GM19351 (cell line): Measurements from ENCODE around the gene ATP13A3.
"Not testable (repeated sequence)": the region's sequence is repeated elsewhere in the genome, so short reads cannot be mapped to it uniquely, and the experiment has no call there.

Experiments used
- ATAC-seq: cut with Tn5 transposase; IDR thresholded peaks from one replicate; pipeline ENCODE4 v1.9.1; 2021; ENCODE audit warnings: mild to moderate bottlenecking, moderate library complexity; ENCODE audit not compliant: unreplicated experiment

Gene ATP13A3

GRCh38 chr3:194500198-194500597, 13.4 kb upstream of the ATP13A3 start:
- ATAC-seq: no peak

- ATAC-seq: not testable (repeated sequence)
Observed at GRCh38 chr3:194499516-194499915, 12.7 kb upstream of the ATP13A3 start.

GRCh38 chr3:194497799-194498575, 11.2 kb upstream of the ATP13A3 start:
- ATAC-seq: no peak

GRCh38 chr3:194496217-194496919, 9.6 kb upstream of the ATP13A3 start:
- ATAC-seq: peak; percentile 78

GRCh38 chr3:194494951-194495374, 8.2 kb upstream of the ATP13A3 start:
- ATAC-seq: no peak

- not testable (repeated sequence) for ATAC-seq
Observed at GRCh38 chr3:194493995-194494927, 7.5 kb upstream of the ATP13A3 start.

GRCh38 chr3:194492001-194492400, 5.2 kb upstream of the ATP13A3 start:
- ATAC-seq: no peak

- ATAC-seq: peak; percentile 51
Observed at GRCh38 chr3:194489736-194490612, 3.2 kb upstream of the ATP13A3 start.

GRCh38 chr3:194488055-194488742, 1.4 kb upstream of the ATP13A3 start:
- no peak for ATAC-seq

GRCh38 chr3:194487289-194488054, 670 bp upstream of the ATP13A3 start:
- ATAC-seq: peak; percentile 22

- peak; percentile 9 for ATAC-seq
Observed at GRCh38 chr3:194485881-194486539, 792 bp downstream of the ATP13A3 start.

- no peak for ATAC-seq
Observed at GRCh38 chr3:194485468-194485880, 1.3 kb downstream of the ATP13A3 start.

- no peak for ATAC-seq
Observed at GRCh38 chr3:194484614-194485013, 2.2 kb downstream of the ATP13A3 start.

- ATAC-seq: no peak
Observed at GRCh38 chr3:194483850-194484249, 3.0 kb downstream of the ATP13A3 start.

GRCh38 chr3:194482830-194483229, 4.0 kb downstream of the ATP13A3 start:
- not testable (repeated sequence) for ATAC-seq

- ATAC-seq: no peak
Observed at GRCh38 chr3:194482196-194482593, 4.6 kb downstream of the ATP13A3 start.

GRCh38 chr3:194481525-194482195, 5.1 kb downstream of the ATP13A3 start:
- no peak for ATAC-seq

GRCh38 chr3:194481103-194481502, 5.7 kb downstream of the ATP13A3 start:
- no peak for ATAC-seq
